GM10248 (cell line): ENCODE data around the gene FASTK.
"Not testable (repeated sequence)": the region's sequence is repeated elsewhere in the genome, so short reads cannot be mapped to it uniquely, and the experiment has no call there.

ENCODE experiments used
- CTCF ChIA-PET: fragments of 300-600 bp; sonication (Branson Sonifier 250); formaldehyde crosslinking; extraction: SDS; loops from one replicate; lab custom pipeline; 2021; ENCODE audit warnings: antibody characterized with exemption; lab: Yijun Ruan, JAX
- POLR2A ChIA-PET: fragments of 350-650 bp; sonication (Branson Sonifier 250); formaldehyde crosslinking; extraction: SDS; loops from one replicate; lab custom pipeline; 2020; ENCODE audit warnings: antibody characterized with exemption; lab: Yijun Ruan, JAX
- DNase-seq: peaks from one replicate; pipeline ENCODE4 v3.0.0; 2012; ENCODE audit errors: extremely low spot score
- TF ChIP-seq, protein P1 (sequence below): IDR thresholded peaks from 2 replicates; pipeline ENCODE4 v1.5.1; 2012; ENCODE audit warnings: mild to moderate bottlenecking, low read depth; ENCODE audit errors: extremely low read depth, missing control alignments, control extremely low read depth

Gene FASTK

DNA sequence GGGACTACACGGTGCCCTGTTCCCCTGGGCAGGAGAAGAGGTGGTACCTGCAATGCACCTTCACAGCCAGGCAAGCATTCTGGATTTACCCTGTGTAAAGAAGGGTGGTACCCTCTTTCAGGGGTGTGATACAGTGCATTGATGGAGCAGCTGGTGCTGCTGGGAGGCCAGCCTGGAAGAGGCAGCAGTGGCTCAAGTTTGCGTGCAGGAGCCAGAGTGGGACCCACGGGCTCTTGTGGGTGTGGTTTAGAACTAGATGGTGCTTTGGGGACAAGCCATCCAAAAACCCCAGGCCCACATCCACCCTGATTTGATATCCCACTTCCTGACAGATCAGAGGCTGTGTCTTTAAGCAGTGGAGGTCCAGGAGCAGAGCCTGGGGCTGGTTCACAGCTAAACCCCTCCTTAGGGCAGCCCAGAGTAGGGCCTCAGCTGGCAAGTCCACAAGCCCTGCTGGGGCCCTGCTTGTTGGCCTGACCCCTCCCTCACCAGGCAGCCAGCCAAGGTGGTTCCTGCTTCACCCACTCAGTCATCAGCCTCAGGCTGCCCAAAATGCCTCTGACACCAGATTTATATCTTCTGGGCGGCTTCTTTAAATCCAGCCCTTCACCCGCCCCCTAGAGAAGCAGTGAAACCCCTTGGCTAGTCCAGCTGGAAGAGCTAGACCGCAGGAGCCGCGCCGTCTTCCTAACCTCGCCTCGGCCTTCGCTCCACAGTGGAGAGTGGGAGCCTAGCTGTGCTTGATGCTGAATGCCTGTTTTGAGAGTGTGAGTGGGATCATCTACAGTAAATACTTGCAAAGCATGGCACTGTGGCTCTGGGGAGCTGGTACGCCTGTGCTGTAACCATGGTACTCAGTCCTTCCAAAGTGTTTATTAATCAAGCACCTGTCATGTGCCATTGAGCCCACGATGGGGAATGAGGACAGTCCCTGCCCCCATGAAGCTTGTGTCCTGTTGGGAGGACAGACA, 33.7 kb downstream of the FASTK start:
- CTCF ChIA-PET = interaction anchor here (2.4 kb wide), 1 partner anchor 13 kb away, joined by 7 read pairs; no protein-coding TSS in a partner anchor
- TF ChIP-seq, protein P1, sequence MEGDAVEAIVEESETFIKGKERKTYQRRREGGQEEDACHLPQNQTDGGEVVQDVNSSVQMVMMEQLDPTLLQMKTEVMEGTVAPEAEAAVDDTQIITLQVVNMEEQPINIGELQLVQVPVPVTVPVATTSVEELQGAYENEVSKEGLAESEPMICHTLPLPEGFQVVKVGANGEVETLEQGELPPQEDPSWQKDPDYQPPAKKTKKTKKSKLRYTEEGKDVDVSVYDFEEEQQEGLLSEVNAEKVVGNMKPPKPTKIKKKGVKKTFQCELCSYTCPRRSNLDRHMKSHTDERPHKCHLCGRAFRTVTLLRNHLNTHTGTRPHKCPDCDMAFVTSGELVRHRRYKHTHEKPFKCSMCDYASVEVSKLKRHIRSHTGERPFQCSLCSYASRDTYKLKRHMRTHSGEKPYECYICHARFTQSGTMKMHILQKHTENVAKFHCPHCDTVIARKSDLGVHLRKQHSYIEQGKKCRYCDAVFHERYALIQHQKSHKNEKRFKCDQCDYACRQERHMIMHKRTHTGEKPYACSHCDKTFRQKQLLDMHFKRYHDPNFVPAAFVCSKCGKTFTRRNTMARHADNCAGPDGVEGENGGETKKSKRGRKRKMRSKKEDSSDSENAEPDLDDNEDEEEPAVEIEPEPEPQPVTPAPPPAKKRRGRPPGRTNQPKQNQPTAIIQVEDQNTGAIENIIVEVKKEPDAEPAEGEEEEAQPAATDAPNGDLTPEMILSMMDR = no peak
- DNase-seq = no peak
- POLR2A ChIA-PET = no interaction called here

DNA sequence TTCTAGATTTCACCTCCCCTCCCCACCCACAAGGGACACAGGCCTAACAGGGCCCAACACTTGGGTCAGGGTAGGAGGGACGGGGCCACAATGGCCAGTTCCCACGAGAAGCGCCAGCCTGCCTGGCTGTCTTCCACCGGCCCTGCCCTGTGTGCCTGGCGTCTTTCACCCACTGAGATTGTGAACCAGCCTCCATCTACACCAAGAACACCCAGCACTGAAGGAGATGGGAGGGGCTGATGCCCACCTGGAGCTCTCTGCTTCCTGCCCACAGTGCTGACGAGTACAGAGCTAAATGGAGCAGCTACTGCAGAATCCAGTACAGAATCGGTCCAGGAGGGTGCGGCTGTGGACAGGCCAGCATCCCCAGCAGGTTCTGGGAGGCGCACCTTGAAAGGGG, 34.6 kb downstream of the FASTK start:
- TF ChIP-seq, protein P1 = no peak
- POLR2A ChIA-PET = no interaction called here
- DNase-seq = no peak
- CTCF ChIA-PET = interaction anchor here (0.9 to 2.4 kb wide), 2 partner anchors 12 to 18 kb away, joined by 3 to 7 read pairs; partner anchors contain the start of gene ABCB8

DNA sequence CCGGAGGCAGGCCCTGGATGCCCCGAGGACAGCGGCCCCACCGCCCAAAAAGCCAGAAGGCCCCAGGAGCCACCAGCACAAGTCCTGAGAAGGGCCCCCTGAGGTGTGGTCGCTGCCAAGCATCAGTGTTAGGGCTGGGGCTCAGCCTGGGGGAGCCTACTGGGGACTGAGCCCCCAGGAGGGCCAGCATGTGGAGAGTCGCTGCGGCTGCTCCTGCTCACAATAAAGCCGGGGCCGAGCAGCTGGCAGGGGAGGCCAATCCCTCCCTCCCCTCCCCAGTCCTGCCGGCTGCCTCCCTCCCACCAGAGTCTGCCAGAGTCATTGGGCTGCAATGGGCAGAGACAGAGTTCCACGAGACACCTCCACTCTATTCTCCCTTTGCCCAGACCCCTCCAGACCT, 35.3 kb downstream of the FASTK start:
- TF ChIP-seq, protein P1 = no peak
- DNase-seq = no peak
- POLR2A ChIA-PET = no interaction called here
- CTCF ChIA-PET = interaction anchor here (0.9 to 1.2 kb wide), 2 partner anchors 17 to 27 kb away, joined by 3 read pairs; partner anchors contain the start of gene ABCB8

DNA sequence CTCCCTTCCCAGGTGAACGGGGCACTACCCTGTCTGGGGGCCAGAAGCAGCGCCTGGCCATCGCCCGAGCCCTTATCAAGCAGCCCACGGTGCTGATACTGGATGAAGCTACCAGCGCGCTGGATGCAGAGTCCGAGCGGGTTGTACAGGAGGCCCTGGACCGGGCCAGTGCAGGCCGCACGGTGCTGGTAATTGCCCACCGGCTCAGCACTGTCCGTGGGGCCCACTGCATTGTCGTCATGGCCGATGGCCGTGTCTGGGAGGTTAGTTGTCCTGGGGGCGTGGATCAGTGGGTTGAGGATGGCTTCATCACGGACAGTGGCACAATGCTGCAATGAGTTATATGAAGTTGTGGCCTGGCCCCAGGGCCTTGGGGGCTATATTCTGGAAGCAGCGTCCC, 36.6 kb downstream of the FASTK start:
- ChIA-PET POLR2A (no interaction called here), CTCF (no interaction called here)

DNA sequence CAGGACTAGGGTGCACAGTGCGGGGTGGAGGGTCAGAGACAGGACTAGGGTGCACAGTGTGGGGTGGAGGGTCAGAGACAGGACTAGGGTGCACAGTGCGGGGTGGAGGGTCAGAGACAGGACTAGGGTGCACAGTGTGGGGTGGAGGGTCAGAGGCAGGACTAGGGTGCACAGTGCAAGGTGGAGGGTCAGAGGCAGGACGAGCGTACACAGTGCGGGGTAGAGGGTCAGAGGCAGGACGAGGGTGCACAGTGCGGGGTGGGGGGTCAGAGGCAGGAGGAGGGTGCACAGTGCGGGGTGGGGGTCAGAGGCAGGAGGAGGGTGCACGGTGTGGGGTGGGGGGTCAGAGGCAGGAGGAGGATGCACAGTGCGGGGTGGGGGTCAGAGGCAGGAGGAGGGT, 37.2 kb downstream of the FASTK start:
- DNase-seq, CTCF ChIA-PET, POLR2A ChIA-PET: not testable (repeated sequence)

More for the DNA sequence above, 36.6 kb downstream of the FASTK start:
- TF ChIP-seq, protein P1 = no peak
- DNase-seq = no peak

DNA sequence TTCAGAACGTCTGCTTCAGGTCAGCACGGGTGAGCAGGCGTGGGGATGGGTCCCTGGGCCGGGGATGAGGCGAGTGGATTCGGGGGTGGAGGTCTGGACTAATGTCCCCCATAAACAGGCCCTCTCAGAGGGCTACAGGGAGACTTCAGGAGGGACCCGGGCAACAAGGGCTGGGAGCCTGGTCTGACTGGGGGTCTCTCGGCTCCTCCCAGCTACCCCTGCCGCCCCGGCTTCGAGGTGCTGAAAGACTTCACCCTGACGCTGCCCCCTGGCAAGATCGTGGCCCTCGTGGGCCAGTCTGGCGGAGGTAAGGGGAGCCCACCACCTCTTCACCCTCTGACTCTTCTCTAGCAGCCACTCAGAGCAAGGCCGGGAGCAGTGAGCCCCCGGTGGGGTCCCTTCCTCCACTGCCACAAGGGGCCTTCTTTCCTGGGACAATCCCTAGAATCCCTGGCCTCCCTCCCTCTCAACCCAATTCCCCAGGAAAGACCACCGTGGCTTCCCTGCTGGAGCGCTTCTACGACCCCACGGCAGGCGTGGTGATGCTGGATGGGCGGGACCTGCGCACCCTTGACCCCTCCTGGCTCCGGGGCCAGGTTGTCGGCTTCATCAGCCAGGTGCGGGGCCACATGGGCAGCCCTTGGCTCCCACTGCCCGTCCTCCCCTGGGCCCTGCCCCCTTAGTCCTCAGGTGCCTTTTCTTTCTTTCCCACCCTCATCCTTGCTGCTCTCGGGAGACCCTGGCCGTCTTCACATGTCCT, 39.8 kb downstream of the FASTK start:
- no peak for DNase-seq
- ChIA-PET POLR2A (no interaction called here), CTCF (interaction anchor here (2.4 kb wide), 1 partner anchor 32 kb away, joined by 9 read pairs; no protein-coding TSS in a partner anchor)
- TF ChIP-seq, protein P1 = no peak
